MG63 (cell line): ENCODE measurements around the gene KIRREL1. TPM values are rescaled to one million over a fixed set of nuclear protein-coding genes. Genes with fewer than 3 reads are reported as not detected.

Experiments used
- DNase-seq: peaks from one replicate; pipeline ENCODE4 v3.0.0-alpha.2; 2020
- H3K27me3 ChIP-seq: fragments of 250-450 bp; sonication (Bioruptor Pico); 2 replicates; pipeline ENCODE4 v1.5.1; 2020; ENCODE audit warnings: mild to moderate bottlenecking, moderate library complexity
- H3K36me3 ChIP-seq: fragments of 250-450 bp; sonication (Bioruptor Pico); 2 replicates; pipeline ENCODE4 v1.5.1; 2020; ENCODE audit warnings: mild to moderate bottlenecking, moderate library complexity
- H3K4me3 ChIP-seq: fragments of 250-450 bp; sonication (Bioruptor Pico); 2 replicates; pipeline ENCODE4 v1.5.1; 2020; ENCODE audit warnings: mild to moderate bottlenecking, moderate library complexity
- H3K9me3 ChIP-seq: fragments of 250-450 bp; sonication (Bioruptor Pico); 2 replicates; pipeline ENCODE4 v1.5.1; 2020; ENCODE audit warnings: mild to moderate bottlenecking, moderate library complexity
- total RNA-seq: library from RNA; depleted of rRNA; stranded (reverse); fragments of >200 nt; shearing (Covaris generic); gene quantifications from 2 replicates; pipeline ENCODE4 v1.2.3, GENCODE V29; 2014; ENCODE audit warnings: low replicate concordance

Gene KIRREL1
- total RNA-seq, 1 experiment from 2014 or later = 26.3 TPM

DNA sequence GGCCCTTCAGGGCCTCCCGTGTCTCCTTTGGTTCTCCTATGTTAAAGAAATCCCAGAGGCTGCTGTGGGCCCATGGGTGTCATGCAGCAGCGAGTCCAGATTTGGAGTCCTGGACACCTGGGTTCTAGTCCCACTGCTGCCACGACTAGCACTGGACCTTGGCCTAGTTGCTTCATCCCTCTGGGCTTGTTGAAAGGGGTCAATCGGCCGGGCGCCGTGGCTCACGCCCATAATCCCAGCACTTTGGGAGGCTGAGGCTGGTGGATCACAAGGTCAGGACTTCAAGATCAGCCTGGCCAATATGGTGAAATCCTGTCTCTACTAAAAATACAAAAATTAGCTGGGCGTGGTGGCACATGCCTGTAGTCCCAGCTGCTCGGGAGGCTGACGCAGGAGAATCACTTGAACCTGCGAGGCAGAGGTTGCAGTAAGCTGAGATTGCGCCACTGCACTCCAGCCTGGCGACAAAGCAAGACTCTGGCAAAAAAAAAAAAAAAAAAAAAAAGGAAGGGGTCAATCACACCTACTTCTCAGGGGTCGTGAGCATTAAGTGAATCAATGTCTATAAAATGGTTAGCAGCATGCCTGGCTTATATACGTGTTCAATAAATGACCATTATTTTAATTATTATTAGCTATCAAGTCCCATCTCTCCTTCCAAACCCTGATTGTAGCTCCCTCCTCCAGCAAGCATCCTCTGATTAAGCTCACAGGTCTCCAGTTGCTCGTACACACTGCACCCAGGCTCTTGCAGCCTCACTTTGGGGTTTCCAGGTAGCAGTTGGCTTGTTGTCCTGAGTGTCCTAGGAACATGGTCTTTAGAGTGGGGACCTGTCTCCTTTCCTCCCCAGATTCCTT is 43.8 kb downstream of the KIRREL1 start:
- DNase-seq = no peak
- no peaks in the 10 kb centered on the region for H3K27me3 ChIP-seq
- no peaks in the 10 kb centered on the region for H3K9me3 ChIP-seq
- no peak overlapping the region for H3K4me3 ChIP-seq
- peaks cover 38% of the 10 kb centered on the region for H3K36me3 ChIP-seq

DNA sequence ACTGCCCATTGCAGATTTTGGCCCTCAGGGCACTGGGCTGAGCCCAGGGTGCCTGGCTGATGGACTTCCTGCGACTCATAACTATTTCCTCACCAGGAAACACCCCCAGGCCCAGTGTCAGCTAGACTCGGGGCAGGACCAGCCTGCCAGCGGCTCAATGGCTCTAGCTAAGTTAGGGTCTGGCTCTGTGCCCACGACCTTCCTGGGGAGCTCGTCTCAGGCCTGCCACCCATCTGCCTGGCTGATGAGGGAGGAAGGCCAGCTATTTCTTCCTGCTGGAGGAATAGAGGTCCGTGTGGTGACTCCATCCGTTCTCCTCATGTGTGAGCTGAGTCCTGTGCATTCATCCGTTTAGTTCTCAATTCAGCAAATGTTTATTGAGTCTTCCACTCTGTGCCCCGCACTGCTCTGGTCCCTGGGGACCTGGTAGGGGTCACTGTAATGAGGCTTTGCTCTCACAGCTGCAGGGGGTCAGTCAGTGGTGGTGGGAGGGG is 44.5 kb downstream of the KIRREL1 start:
- Histone ChIP-seq H3K27me3 (no peaks in the 10 kb centered on the region), H3K36me3 (peaks cover 31% of the 10 kb centered on the region), H3K9me3 (no peaks in the 10 kb centered on the region), H3K4me3 (no peak overlapping the region)
- DNase-seq = peak; percentile 95

DNA sequence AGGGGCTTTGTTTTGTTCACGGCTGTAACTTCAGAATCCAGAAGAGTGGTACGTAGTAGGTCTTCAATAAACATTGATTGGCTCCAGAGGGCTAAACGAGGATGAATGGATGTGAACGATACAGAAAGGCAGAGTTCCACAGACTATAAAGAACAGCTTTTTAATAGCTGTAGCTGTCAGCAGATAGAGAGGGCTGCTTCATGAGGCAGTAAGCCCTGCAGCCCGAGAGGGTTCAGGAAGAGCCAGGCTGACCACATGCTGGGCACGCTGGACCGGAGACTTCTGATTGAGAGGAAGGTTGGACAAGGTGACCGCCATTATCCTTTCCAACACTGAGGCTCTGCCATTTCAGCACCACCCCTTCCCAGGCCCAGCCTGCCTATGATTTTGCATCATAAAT is 45.3 kb downstream of the KIRREL1 start:
- H3K9me3 ChIP-seq = no peaks in the 10 kb centered on the region
- peaks cover 25% of the 10 kb centered on the region for H3K36me3 ChIP-seq
- H3K4me3 ChIP-seq = no peak overlapping the region
- H3K27me3 ChIP-seq = no peaks in the 10 kb centered on the region
- DNase-seq = no peak

DNA sequence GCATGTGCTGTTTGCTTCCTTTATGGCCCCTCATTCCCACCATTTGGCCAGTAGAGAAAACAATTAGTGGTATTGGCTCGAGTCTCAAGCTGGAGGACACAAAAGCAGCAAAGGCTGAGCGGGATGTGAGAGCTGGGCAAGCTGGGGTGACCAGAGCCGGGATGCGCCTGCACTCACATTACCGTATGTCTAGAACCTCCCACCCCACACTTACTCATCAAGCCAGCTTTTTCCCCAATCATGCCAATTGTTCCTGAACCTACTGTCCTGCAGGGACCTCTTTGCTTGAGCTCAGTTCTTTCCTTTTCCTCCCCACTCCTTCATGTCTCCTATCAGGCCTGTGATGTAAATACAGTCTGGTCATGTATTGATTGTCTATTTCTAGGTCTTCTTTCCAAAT is 45.9 kb downstream of the KIRREL1 start:
- no peak for DNase-seq
- peaks cover 31% of the 10 kb centered on the region for H3K36me3 ChIP-seq

DNA sequence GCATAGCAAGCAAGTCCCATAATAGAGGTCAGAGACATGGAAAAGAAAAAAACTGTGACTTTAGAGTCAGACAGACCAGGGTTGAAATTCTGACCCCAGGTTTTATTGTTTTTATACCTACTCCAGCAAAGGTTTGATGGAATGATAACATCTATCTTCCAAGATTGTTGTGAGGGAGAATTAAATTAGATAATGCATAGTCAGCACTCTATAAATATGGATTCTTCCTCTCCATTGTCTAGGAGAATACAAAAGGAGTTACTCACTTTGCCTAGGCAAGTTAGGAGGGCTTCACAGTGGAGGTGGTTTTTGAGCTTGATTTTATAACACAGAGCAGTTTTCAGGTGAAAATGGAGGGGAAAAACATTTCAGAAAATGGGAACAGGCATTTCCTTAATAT is 46.9 kb downstream of the KIRREL1 start:
- Histone ChIP-seq H3K36me3 (peaks cover 36% of the 10 kb centered on the region), H3K27me3 (no peaks in the 10 kb centered on the region), H3K9me3 (no peaks in the 10 kb centered on the region), H3K4me3 (no peak overlapping the region)
- DNase-seq = no peak

More for the DNA sequence above, 45.9 kb downstream of the KIRREL1 start:
- no peaks in the 10 kb centered on the region for H3K27me3 ChIP-seq
- H3K4me3 ChIP-seq = no peak overlapping the region
- no peaks in the 10 kb centered on the region for H3K9me3 ChIP-seq

DNA sequence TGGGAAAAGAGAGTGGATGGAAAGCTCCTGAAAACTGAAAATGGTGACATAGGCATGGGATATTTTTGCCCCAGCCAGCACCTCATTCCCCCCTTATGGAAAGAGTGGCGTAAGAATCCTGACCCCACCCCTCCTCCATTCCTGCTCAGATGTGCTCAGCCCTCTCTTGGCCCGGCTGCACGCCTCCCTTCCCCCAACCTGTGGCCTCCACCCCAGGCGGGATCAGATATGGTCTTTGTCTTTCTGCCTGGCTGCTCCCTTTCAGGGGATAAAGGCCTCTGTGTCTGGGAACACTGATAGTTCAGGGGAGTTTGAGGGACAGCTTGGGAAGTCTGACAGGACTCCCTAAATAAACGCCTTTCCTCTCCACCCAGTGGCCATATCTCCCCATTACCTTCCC is 49.8 kb downstream of the KIRREL1 start:
- Histone ChIP-seq H3K9me3 (no peaks in the 10 kb centered on the region), H3K4me3 (no peak overlapping the region), H3K36me3 (peaks cover 40% of the 10 kb centered on the region), H3K27me3 (no peaks in the 10 kb centered on the region)
- DNase-seq = no peak

DNA sequence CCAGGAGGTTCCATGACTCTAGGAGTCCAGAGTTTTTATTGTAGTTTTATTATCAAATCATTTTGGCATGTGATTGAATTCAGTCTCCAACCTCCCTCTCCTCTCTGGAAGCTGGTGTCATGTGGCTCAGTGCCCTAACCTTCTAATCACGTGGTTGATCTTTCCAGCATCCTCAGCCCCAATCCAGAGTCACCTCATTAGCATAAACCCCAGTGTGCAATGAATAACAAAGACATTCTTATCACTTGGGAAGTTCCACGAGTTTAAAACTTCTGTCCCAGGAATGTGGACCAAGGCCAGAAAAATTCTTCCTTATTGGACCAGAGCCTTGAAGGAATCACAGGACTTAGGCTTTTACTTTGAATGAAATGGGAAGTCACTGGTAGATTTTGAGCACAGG is 52.2 kb downstream of the KIRREL1 start:
- peak; percentile 45 for DNase-seq
- H3K4me3 ChIP-seq = no peak overlapping the region
- H3K9me3 ChIP-seq = no peaks in the 10 kb centered on the region
- peaks cover 30% of the 10 kb centered on the region for H3K36me3 ChIP-seq
- no peaks in the 10 kb centered on the region for H3K27me3 ChIP-seq

DNA sequence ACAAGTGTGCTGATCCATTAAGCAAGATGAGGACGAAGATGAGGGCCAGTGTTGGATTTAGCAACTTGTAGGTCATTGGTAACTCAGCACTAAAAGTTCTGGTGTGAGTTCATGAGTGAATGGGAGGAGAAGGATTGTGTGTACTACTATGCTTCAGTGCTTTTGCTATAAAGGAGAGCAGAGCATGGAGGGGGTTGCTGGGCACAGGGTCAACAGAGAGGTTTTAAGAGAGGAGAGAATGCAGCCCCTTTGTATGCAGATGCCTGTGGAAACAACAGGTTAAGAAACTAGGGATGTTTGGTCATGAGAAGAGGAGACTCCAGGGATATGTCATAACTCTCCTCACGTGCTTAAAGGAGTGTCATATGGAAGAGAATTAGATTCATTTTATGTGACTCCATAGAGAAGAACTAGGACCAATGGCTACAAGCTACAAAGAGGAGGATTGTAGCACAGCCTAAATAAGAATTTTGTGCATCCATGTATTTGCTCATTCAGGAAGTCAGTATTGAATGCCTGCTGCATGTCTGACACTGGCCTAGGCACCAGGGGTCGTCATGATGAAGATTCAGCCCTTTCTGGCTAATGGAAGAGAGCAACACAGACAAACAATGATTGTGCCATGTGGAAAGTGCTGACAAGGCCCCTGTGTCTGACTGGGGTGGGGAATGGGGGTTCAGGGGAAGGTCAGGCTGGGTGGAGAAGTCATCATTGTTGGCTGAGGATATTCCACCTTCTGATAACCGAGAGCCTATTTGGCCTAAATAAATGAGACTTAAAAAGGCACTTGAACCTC is 53.5 kb downstream of the KIRREL1 start:
- no peaks in the 10 kb centered on the region for H3K27me3 ChIP-seq
- DNase-seq = no peak
- H3K9me3 ChIP-seq = no peaks in the 10 kb centered on the region
- no peak overlapping the region for H3K4me3 ChIP-seq
- H3K36me3 ChIP-seq = peaks cover 36% of the 10 kb centered on the region

DNA sequence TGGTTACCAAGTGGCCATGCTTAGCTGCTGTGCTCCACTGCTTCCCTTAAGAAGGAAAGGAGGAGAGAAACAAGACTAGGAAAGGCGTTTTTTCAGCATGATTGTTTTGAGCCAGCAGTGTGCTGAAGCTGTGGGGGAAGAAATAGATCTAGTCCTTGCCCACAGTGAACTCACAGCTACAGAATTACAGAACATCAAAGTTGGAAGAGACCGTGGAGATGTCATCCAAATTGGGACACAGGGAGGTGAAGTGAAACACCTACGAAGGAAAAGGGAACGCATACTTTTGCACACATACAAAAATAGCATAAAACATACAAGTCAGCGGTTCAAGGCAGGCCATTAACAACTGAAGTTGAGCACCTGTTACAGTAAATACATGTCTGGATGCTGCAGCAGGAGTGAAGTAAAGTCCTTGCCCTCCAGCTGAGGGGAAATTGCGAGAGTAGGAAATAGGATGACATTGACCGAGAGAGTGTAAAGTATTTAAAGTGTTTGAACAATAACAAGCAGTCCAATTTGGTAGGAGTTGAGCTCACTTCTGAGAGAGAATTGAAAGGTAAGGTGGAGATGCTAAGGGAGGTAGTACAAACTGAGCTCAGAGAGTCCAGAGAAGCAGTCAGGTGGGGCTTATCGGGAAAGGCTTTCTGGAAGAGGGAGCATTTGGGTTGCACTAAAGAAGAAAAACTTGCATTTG is 55.1 kb downstream of the KIRREL1 start:
- Histone ChIP-seq H3K27me3 (no peaks in the 10 kb centered on the region), H3K36me3 (peaks cover 42% of the 10 kb centered on the region), H3K4me3 (no peak overlapping the region), H3K9me3 (no peaks in the 10 kb centered on the region)
- no peak for DNase-seq

DNA sequence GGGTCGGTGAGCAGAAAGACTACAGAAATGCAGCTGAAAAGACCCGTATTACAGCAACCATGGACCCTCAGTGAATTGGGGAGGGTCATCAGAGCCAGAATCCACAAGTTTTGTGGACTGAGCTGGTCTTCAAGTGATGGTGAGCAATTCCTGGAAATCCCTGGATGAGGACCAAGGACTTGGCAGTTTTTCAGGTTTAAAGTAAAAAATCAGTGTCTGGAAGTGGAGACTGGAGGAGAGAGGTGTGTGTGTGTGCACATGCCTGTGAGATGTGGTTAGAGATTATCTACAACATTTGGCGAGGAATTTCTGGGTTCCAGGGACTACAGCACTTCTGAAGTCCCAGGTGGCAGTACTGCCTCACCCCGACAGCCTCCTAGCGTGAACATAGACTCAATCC is 56.4 kb downstream of the KIRREL1 start:
- no peak for DNase-seq
- Histone ChIP-seq H3K4me3 (no peak overlapping the region), H3K9me3 (no peaks in the 10 kb centered on the region), H3K27me3 (no peaks in the 10 kb centered on the region), H3K36me3 (peaks cover 43% of the 10 kb centered on the region)

DNA sequence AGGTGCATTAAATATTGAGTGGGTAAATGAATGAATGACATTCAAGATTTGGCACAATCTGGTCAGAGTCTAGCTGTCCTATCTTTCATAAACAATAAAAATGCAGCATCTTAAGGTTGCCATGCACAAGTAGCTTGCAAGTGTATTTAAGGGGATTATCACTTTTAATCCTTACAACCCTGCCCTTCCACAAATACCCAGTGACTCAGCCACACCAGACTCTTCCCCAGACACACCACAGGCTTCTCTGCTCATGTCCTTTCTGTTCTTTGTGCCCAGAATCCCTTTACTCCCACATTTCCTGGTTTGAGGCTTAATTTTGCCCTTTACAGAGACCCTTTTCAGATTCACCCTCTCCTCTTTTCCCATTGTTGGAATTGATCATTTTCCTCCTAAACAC is 59.8 kb downstream of the KIRREL1 start:
- Histone ChIP-seq H3K27me3 (no peaks in the 10 kb centered on the region), H3K4me3 (no peak overlapping the region), H3K9me3 (no peaks in the 10 kb centered on the region), H3K36me3 (peaks cover 48% of the 10 kb centered on the region)
- DNase-seq = no peak

DNA sequence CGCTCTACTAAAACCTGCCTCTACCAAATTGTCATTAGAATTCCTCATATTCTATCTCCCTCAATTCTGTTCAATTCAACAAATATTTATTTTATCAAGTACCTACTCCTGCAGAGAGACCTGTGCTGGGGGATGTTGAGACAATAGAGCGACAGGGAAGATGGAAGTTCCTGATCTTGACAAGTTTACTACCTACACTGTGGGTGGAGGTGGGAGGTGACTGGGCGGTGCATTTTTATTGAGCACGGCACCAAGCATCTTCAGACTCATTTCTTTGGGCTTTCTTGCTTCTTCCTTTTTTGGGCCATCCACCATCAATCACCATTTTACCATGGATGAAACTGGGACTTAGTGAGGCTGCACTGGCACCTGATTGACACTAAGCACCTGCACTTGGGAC is 61.3 kb downstream of the KIRREL1 start:
- Histone ChIP-seq H3K27me3 (no peaks in the 10 kb centered on the region), H3K36me3 (peaks cover 57% of the 10 kb centered on the region), H3K9me3 (no peaks in the 10 kb centered on the region), H3K4me3 (no peak overlapping the region)
- no peak for DNase-seq

DNA sequence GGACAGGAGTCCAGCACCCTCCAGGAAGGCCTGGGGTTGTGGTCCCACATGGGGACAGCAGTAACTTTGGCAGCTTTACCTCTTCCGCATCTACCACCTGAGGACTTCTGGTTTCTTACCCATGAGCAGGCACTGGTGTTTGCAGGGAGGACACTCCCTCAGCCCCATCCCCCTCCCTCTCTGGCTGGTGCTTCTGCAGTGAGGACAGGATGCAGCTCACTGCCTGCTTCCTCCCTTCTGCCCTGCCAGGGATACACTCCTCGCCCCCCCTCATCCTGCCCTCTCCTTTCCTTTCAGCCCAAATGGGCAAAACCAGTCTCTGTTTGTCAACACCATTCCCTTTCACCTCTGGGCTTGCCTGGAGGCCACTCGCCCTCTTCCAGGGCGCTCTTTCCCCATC is 62.4 kb downstream of the KIRREL1 start:
- Histone ChIP-seq H3K4me3 (no peak overlapping the region), H3K9me3 (no peaks in the 10 kb centered on the region), H3K36me3 (peaks cover 51% of the 10 kb centered on the region), H3K27me3 (no peaks in the 10 kb centered on the region)
- DNase-seq = no peak

DNA sequence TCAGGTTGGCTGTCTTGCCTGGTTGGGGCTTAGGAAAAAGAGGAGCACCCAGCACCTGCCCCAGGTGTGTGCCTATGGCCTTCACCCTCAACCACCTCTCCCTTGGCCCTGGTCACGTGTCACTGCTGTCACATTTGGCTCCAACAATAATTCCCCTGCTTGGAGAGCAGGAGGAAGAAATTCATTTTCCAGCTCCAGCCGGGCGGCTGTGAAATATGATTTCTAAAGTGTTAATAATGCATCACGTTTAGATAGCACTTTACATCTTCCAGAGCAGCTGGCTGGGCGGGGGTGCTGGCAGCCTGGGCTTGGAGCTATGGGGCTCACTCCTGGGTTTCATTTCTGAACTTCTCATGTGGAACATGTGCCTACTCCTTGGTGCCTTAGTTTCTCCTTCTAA is 63.1 kb downstream of the KIRREL1 start:
- Histone ChIP-seq H3K27me3 (no peaks in the 10 kb centered on the region), H3K36me3 (peaks cover 54% of the 10 kb centered on the region), H3K4me3 (no peak overlapping the region), H3K9me3 (no peaks in the 10 kb centered on the region)
- DNase-seq = no peak

DNA sequence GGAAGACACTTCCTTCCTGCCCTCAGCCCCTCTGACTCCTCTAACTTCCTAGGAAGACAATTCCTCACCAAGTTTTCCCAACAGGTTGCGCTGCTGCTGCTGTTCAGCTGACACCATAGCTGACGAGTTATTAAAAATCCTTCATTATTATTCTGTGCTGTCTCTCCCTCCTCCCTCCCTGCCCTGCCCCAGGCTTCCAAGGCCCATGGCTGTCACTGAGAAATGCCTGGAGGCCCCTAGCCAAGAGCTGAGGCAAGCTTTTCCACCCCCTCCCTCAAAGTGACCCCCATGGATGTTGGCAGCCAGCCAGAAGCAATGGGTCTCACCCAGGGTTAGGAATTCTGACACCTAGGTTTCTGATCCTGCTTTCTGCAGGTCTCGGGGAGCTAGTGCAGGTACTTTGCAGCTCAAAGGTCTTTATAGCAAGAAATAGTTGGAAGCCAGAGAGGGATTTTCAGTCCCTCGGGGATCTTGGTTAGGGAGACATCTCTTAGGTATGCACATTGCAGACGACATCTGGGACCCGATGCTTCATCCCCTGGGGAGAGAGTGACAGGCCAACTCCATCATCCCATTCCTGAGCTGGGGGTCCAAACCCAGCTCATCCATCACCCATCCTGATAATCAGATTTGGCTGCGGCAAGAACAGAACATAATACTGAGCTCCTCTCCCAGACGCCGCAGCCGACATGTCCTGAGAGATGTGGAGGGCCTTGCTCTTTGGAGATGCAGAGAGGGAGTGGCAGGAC is 65.0 kb downstream of the KIRREL1 start:
- Histone ChIP-seq H3K9me3 (no peaks in the 10 kb centered on the region), H3K27me3 (no peaks in the 10 kb centered on the region), H3K36me3 (peaks cover 63% of the 10 kb centered on the region), H3K4me3 (no peak overlapping the region)
- DNase-seq = no peak

DNA sequence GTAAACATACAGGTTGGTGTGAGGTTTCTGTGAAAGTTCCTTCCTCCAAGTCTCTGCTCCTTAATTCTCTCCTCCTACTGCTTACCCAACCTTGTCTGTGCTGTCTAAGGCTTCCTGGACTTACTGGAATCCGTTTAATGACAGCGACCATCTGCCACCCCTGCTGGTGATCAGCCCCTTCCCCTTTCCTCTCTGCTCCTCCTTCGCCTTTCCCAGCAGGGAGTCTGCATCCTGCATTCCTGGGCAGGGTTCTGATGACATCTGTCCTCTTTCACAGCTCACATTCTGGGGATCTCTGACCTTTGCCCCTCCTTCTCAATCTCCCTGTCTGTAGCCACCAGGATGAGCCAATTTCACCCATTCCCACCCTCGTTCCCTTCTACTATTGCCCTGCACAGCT is 66.5 kb downstream of the KIRREL1 start:
- Histone ChIP-seq H3K4me3 (no peak overlapping the region), H3K36me3 (peaks cover 57% of the 10 kb centered on the region), H3K9me3 (no peaks in the 10 kb centered on the region), H3K27me3 (no peaks in the 10 kb centered on the region)
- DNase-seq = no peak
